Measurements from ENCODE around the gene FOXRED2. TPM values are rescaled to one million over a fixed set of nuclear protein-coding genes. Genes with fewer than 3 reads are reported as not detected.

FOXRED2 gene
- polyA plus RNA-seq, 1 donor from 2014 or later = 7.9 TPM

DNA sequence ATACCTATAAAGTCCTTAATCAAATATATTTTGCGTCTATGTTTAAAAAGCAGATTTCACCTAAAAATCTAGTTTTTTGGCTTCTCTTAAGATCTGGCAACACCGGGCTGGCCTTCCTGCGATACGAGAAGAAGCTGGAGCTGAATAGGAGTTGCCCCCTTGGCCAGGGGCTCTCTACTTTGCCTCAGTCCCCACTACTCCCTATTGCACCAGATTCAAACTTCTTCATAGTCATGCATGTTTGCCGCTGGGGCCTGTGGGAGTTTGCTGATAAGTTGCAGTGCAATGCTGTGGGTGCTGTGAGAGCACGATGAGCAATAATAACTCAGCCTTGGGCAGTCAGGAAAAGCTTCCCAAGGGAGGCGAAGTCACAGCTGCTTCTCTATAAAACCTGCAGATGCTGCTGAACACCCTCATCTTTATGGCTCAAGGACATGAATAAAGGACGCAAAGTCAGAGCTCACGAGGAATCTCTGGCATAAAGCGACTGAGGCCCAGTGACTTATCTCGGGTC, 37.3 kb upstream of the FOXRED2 start:
- H3K4me3 ChIP-seq (ENCODE audit: low read length) = no peak overlapping the region
- H3K79me2 ChIP-seq (replicated peaks; ENCODE audit: insufficient read depth, low read length) = no peaks in the 10 kb centered on the region
- no peak overlapping the region for H2AFZ ChIP-seq (ENCODE audit: low read depth, low read length)
- no peaks in the 10 kb centered on the region for H3F3A ChIP-seq (ENCODE audit: insufficient read depth, low read length, poor library complexity, severe bottlenecking)
- TF ChIP-seq EP300 (conservative IDR thresholded peaks at IDR 0.05; ENCODE audit: poor library complexity, severe bottlenecking) = no peak
- TF ChIP-seq, protein P1, sequence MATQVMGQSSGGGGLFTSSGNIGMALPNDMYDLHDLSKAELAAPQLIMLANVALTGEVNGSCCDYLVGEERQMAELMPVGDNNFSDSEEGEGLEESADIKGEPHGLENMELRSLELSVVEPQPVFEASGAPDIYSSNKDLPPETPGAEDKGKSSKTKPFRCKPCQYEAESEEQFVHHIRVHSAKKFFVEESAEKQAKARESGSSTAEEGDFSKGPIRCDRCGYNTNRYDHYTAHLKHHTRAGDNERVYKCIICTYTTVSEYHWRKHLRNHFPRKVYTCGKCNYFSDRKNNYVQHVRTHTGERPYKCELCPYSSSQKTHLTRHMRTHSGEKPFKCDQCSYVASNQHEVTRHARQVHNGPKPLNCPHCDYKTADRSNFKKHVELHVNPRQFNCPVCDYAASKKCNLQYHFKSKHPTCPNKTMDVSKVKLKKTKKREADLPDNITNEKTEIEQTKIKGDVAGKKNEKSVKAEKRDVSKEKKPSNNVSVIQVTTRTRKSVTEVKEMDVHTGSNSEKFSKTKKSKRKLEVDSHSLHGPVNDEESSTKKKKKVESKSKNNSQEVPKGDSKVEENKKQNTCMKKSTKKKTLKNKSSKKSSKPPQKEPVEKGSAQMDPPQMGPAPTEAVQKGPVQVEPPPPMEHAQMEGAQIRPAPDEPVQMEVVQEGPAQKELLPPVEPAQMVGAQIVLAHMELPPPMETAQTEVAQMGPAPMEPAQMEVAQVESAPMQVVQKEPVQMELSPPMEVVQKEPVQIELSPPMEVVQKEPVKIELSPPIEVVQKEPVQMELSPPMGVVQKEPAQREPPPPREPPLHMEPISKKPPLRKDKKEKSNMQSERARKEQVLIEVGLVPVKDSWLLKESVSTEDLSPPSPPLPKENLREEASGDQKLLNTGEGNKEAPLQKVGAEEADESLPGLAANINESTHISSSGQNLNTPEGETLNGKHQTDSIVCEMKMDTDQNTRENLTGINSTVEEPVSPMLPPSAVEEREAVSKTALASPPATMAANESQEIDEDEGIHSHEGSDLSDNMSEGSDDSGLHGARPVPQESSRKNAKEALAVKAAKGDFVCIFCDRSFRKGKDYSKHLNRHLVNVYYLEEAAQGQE (IDR thresholded peaks at IDR 0.05; ENCODE audit: borderline replicate concordance) = no peak
- TF ChIP-seq MXI1 (conservative IDR thresholded peaks at IDR 0.05; ENCODE audit: poor library complexity, severe bottlenecking) = no peak
- no peak for TF ChIP-seq RAD21 (conservative IDR thresholded peaks at IDR 0.05)
- TF ChIP-seq TAF1 (IDR thresholded peaks at IDR 0.05; ENCODE audit: low read depth) = no peak
- TF ChIP-seq SMC3 (conservative IDR thresholded peaks at IDR 0.05; ENCODE audit: poor library complexity) = no peak
- H3K9me2 ChIP-seq (ENCODE audit: insufficient read depth, low read length) = no peaks in the 10 kb centered on the region
- no peaks in the 10 kb centered on the region for H4K20me1 ChIP-seq (ENCODE audit: insufficient read depth)
- H3K27ac ChIP-seq (ENCODE audit: low read length) = no peak overlapping the region
- no peaks in the 10 kb centered on the region for H3K27me3 ChIP-seq (ENCODE audit: insufficient read depth, low read depth, low read length)
- no peak overlapping the region for H3K4me2 ChIP-seq (ENCODE audit: low read length)
- H3K9ac ChIP-seq (ENCODE audit: low read length) = no peak overlapping the region
- no peaks in the 10 kb centered on the region for H3K9me3 ChIP-seq (ENCODE audit: low read length)
- H3K36me3 ChIP-seq (ENCODE audit: insufficient read depth, low read length) = no peaks in the 10 kb centered on the region

DNA sequence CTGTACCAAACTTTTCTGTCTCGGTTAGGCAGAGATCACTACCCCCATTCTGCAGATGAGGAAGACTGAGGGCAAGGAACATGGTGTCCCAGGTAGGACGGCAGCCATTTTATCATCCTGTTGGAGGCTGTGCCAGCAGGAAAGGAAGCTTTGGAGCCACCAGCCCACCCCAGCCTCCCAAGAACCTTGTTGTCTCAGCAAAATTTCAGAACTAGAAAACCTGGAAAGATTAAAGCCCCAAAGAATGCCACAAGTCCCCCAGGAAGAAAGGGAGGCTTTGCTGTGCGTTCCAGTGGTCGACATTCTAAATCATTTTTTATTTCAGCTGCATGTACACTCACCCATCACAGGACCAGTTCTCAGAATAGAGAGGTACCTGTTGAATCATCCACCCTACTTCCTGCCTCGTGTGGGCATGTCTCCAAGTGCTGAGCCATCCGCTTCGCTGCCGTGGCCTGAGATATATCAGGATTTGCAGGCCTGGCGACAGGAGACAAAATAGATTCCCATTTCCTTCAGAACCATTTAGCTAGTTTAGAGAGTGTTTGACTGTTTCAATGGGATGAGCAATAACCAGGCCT, 35.1 kb upstream of the FOXRED2 start:
- Histone ChIP-seq H3K27me3 (ENCODE audit: insufficient read depth, low read depth, low read length) (no peaks in the 10 kb centered on the region), H3K4me2 (ENCODE audit: low read length) (no peak overlapping the region), H3K9me2 (ENCODE audit: insufficient read depth, low read length) (no peaks in the 10 kb centered on the region), H2AFZ (ENCODE audit: low read depth, low read length) (no peak overlapping the region), H3K79me2 (replicated peaks; ENCODE audit: insufficient read depth, low read length) (no peaks in the 10 kb centered on the region), H3F3A (ENCODE audit: insufficient read depth, low read length, poor library complexity, severe bottlenecking) (no peaks in the 10 kb centered on the region), H4K20me1 (ENCODE audit: insufficient read depth) (no peaks in the 10 kb centered on the region), H3K4me3 (ENCODE audit: low read length) (no peak overlapping the region), H3K9me3 (ENCODE audit: low read length) (no peaks in the 10 kb centered on the region), H3K36me3 (ENCODE audit: insufficient read depth, low read length) (no peaks in the 10 kb centered on the region), H3K27ac (ENCODE audit: low read length) (no peak overlapping the region), H3K9ac (ENCODE audit: low read length) (no peak overlapping the region)
- TF ChIP-seq TAF1 (IDR thresholded peaks at IDR 0.05; ENCODE audit: low read depth) (no peak), SMC3 (conservative IDR thresholded peaks at IDR 0.05; ENCODE audit: poor library complexity) (no peak), RAD21 (conservative IDR thresholded peaks at IDR 0.05) (no peak), EP300 (conservative IDR thresholded peaks at IDR 0.05; ENCODE audit: poor library complexity, severe bottlenecking) (no peak), POLR2AphosphoS5 (IDR thresholded peaks at IDR 0.05) (no peak), EZH2 (IDR thresholded peaks at IDR 0.05; ENCODE audit: borderline replicate concordance, insufficient read depth, low read length, poor library complexity, severe bottlenecking) (no peak), MXI1 (conservative IDR thresholded peaks at IDR 0.05; ENCODE audit: poor library complexity, severe bottlenecking) (no peak)
- TF ChIP-seq, protein P2, sequence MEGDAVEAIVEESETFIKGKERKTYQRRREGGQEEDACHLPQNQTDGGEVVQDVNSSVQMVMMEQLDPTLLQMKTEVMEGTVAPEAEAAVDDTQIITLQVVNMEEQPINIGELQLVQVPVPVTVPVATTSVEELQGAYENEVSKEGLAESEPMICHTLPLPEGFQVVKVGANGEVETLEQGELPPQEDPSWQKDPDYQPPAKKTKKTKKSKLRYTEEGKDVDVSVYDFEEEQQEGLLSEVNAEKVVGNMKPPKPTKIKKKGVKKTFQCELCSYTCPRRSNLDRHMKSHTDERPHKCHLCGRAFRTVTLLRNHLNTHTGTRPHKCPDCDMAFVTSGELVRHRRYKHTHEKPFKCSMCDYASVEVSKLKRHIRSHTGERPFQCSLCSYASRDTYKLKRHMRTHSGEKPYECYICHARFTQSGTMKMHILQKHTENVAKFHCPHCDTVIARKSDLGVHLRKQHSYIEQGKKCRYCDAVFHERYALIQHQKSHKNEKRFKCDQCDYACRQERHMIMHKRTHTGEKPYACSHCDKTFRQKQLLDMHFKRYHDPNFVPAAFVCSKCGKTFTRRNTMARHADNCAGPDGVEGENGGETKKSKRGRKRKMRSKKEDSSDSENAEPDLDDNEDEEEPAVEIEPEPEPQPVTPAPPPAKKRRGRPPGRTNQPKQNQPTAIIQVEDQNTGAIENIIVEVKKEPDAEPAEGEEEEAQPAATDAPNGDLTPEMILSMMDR (IDR thresholded peaks at IDR 0.05; ENCODE audit: poor library complexity, severe bottlenecking) = no peak
- TF ChIP-seq, protein P1 (IDR thresholded peaks at IDR 0.05; ENCODE audit: borderline replicate concordance) = no peak

All from neural cell (in vitro differentiated cells).